Coronary artery (tissue), 2 donors: ENCODE data around the gene ARHGAP10.

Experiments
- DNase-seq: peaks from one replicate; pipeline ENCODE4 v3.0.0-alpha.2; 2017; ENCODE audit warnings: low spot score
- H3K27ac ChIP-seq, 2 donors: fragments of 200-600 bp; sonication (generic); one replicate each; pipeline ENCODE4 v1.5.1; 2016 to 2019
- H3K4me3 ChIP-seq: fragments of 200-600 bp; sonication (generic); 2 replicates; pipeline ENCODE4 v1.5.1; 2016; ENCODE audit warnings: mild to moderate bottlenecking, moderate library complexity
- CTCF ChIP-seq: fragments of 200-600 bp; sonication (generic); IDR thresholded peaks from one replicate; pipeline ENCODE4 v1.5.1; 2019; ENCODE audit warnings: antibody characterized with exemption

ARHGAP10 gene

GRCh38 chr4:148061141-148061481, 329.2 kb downstream of the ARHGAP10 start:
- Histone ChIP-seq H3K4me3 (no peak overlapping the region), H3K27ac (no peak overlapping the region)
- TF ChIP-seq CTCF = no peak
- no peak for DNase-seq

GRCh38 chr4:148061795-148062194, 329.9 kb downstream of the ARHGAP10 start:
- no peak for TF ChIP-seq CTCF

GRCh38 chr4:148062301-148062950, 330.5 kb downstream of the ARHGAP10 start:
- no peak for DNase-seq
- no peak for TF ChIP-seq CTCF
- Histone ChIP-seq H3K27ac (no peak overlapping the region), H3K4me3 (no peak overlapping the region)

More at GRCh38 chr4:148061795-148062194, 329.9 kb downstream of the ARHGAP10 start:
- H3K4me3 ChIP-seq = no peak overlapping the region
- no peak for DNase-seq
- H3K27ac ChIP-seq = no peak overlapping the region

- Histone ChIP-seq H3K27ac (no peak overlapping the region), H3K4me3 (no peak overlapping the region)
- no peak for TF ChIP-seq CTCF
- no peak for DNase-seq
Observed at GRCh38 chr4:148064451-148064850, 332.6 kb downstream of the ARHGAP10 start.

GRCh38 chr4:148065075-148065474, 333.2 kb downstream of the ARHGAP10 start:
- no peak for TF ChIP-seq CTCF
- no peak for DNase-seq
- H3K4me3 ChIP-seq = no peak overlapping the region
- no peak overlapping the region for H3K27ac ChIP-seq

GRCh38 chr4:148067301-148067916, 335.5 kb downstream of the ARHGAP10 start:
- no peak overlapping the region for H3K4me3 ChIP-seq
- TF ChIP-seq CTCF = no peak
- H3K27ac ChIP-seq = no peak overlapping the region
- DNase-seq = no peak
